A549 (cell line): ENCODE data around the gene GPANK1.

Experiments
- KDM1A ChIP-seq: fragments of 200-600 bp; sonication (generic); IDR thresholded peaks from 2 replicates; pipeline ENCODE4 v1.6.1; 2016; ENCODE audit warnings: low read depth, mild to moderate bottlenecking
- KDM5A ChIP-seq: fragments of 200-600 bp; sonication (generic); IDR thresholded peaks from 2 replicates; pipeline ENCODE4 v1.6.1; 2016; ENCODE audit warnings: antibody characterized with exemption, mild to moderate bottlenecking
- RCOR1 ChIP-seq: fragments of 150-350 bp; IDR thresholded peaks from 2 replicates; pipeline ENCODE4 v1.6.1; 2014; ENCODE audit warnings: antibody characterized with exemption, low read length, low read depth
- SREBF2 ChIP-seq: fragments of 450-650 bp; IDR thresholded peaks from 2 replicates; pipeline ENCODE4 v1.6.1; 2014; ENCODE audit warnings: mild to moderate bottlenecking, moderate library complexity

DNA sequence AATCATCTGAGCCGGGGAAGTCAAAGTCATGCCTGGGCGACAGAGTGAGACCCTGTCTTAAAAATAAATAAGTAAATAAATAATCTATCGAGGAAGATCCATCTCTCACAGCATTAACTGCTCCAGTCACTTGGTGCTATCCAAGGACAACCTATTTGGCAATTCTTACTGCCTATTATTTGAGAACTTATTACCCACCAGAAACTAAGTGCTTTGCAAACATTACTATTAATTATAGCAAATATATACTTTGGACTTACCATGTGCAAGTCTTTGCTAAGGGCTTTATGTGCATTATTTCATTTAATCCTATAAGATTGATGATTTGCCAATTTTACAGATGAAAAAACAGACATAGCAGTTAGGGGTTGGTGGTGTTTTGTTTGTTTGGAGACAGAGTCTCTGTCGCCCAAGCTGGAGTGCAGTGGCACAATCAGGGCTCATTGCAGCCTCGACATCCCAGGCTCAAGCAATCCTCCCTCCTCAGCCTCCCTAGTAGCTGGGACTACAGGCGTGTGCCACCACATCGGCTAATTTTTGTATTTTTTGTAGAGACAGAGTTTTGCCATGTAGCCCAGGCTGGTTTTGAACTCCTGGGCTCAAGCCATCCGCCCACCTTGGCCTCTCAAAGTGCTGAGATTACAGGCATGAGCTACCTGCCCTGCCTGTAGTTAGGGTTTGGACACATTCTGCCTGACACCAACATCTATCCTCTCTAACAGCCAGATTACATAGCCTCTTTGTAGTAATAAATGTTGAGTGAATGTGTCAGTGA, 10.0 kb downstream of the GPANK1 start:
- TF ChIP-seq KDM5A = no peak
- no peak for TF ChIP-seq KDM1A
- no peak for TF ChIP-seq RCOR1
- TF ChIP-seq SREBF2 = no peak
